Myometrial cell (primary cell): ENCODE data around the gene LILRA1. TPM values are rescaled to one million over a fixed set of nuclear protein-coding genes. Genes with fewer than 3 reads are reported as not detected.

Source experiments
- total RNA-seq: library from RNA; depleted of rRNA; stranded (reverse); fragments of >200 nt; gene quantifications from 2 replicates; pipeline ENCODE4 v1.2.3, GENCODE V29; 2015

LILRA1 gene
- not detected in 2 replicates for total RNA-seq

GRCh38 chr19:54593445-54593844, at the start of gene LILRA1:
TSS of gene LILRA1 (plus strand) at chr19:54593632. CDS start at chr19:54594245, 613 bp downstream.

GRCh38 chr19:54573330-54573872, 20.0 kb upstream of the LILRA1 start, which contains the start of gene LILRA2:
TSS of gene LILRA2 (plus strand) at chr19:54573790. CDS start at chr19:54573879, 89 bp downstream.

GRCh38 chr19:54630262-54630661, 36.8 kb downstream of the LILRA1 start, which contains the start of gene LILRB1:
TSS of gene LILRB1 (plus strand) at chr19:54630484. CDS start at chr19:54631074, 590 bp downstream.

Other genes starting within 250 kb of the LILRA1 start
- not detected in 2 replicates for gene LAIR1, start 228.7 kb upstream of the LILRA1 start, total RNA-seq
- not detected in 2 replicates for gene TTYH1, start 178.2 kb upstream of the LILRA1 start, total RNA-seq
- gene LENG8, start 144.4 kb upstream of the LILRA1 start, total RNA-seq = 28.2 and 43.0 TPM in 2 replicates
- 8.7 and 11.0 TPM in 2 replicates for gene LENG9, start 129.9 kb upstream of the LILRA1 start, total RNA-seq
- gene CDC42EP5, start 120.3 kb upstream of the LILRA1 start, total RNA-seq = 28.4 and 33.2 TPM in 2 replicates
- not detected in 2 replicates for gene LAIR2, start 90.8 kb upstream of the LILRA1 start, total RNA-seq
- not detected in 2 replicates for gene LILRA2, start 19.8 kb upstream of the LILRA1 start, total RNA-seq
- not detected in 2 replicates for gene LILRB1, start 36.9 kb downstream of the LILRA1 start, total RNA-seq
- gene LILRB4, start 69.4 kb downstream of the LILRA1 start, total RNA-seq = not detected in 2 replicates
- not detected in 2 replicates for gene KIR3DL3, start 130.8 kb downstream of the LILRA1 start, total RNA-seq
- not detected in 2 replicates for gene KIR2DL3, start 144.9 kb downstream of the LILRA1 start, total RNA-seq
- gene KIR2DL1, start 176.2 kb downstream of the LILRA1 start, total RNA-seq = not detected in 2 replicates
- not detected in 2 replicates for gene KIR2DL4, start 210.0 kb downstream of the LILRA1 start, total RNA-seq
- gene KIR3DL1, start 222.8 kb downstream of the LILRA1 start, total RNA-seq = not detected in 2 replicates
- gene KIR2DS4, start 239.0 kb downstream of the LILRA1 start, total RNA-seq = not detected in 2 replicates